ENCODE data around the gene PYHIN1. TPM values are rescaled to one million over a fixed set of nuclear protein-coding genes. Genes with fewer than 3 reads are reported as not detected.
A peak's percentile ranks its signal among the peaks of the same experiment; 100 is the strongest.

PYHIN1 gene
- total and polyA plus RNA-seq, 4 donors, result 0.43 to 2.4 (median 0.94) TPM

DNA sequence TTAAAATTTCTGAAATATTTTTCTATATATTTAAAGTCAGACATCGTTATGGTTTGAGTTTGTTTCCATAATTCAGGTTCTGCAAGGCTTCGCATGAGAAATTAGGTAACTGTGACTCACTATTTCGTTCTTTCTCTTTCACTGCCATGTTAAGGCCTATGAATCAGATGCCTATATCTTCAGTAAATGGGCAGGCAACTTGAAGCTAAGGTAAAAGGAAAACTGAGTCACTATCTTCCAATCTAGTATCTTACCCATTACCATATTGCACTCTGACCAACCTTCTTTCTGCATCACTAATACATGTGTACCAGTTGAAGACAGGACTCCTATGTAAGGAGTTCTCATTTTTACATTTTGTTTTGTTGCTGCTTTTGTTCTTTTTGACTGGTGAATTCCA is 37.8 kb downstream of the PYHIN1 start:
- Histone ChIP-seq H3K4me3 (no peak overlapping the region), H3K36me3 (ENCODE audit: control insufficient read depth in 4 of 4, insufficient read depth in 4 of 4, low read length in 4 of 4) (no peaks in the 10 kb centered on the region), H3K27ac (ENCODE audit: low read depth in 1 of 2, low read length in 1 of 2) (no peak overlapping the region), H3K4me1 (ENCODE audit: control insufficient read depth in 5 of 5, insufficient read depth in 5 of 5, low read length in 5 of 5) (no peaks in the 10 kb centered on the region), H3K9ac (ENCODE audit: insufficient read depth in 1 of 2, low read length in 2 of 2) (no peak overlapping the region), H3K9me3 (ENCODE audit: control insufficient read depth in 4 of 4, insufficient read depth in 3 of 4, low read length in 3 of 4) (no peaks in the 10 kb centered on the region), H3K27me3 (ENCODE audit: control insufficient read depth in 3 of 3, insufficient read depth in 3 of 3, low read length in 2 of 3) (no peaks in the 10 kb centered on the region)
- DNase-seq (no peak), ATAC-seq (ENCODE audit: insufficient read depth, low FRiP score) (no peak)
- 79 to 92% methylated on average over 3 of the region's 3 CpGs for WGBS, 2 donors
- TF ChIP-seq, protein P1, sequence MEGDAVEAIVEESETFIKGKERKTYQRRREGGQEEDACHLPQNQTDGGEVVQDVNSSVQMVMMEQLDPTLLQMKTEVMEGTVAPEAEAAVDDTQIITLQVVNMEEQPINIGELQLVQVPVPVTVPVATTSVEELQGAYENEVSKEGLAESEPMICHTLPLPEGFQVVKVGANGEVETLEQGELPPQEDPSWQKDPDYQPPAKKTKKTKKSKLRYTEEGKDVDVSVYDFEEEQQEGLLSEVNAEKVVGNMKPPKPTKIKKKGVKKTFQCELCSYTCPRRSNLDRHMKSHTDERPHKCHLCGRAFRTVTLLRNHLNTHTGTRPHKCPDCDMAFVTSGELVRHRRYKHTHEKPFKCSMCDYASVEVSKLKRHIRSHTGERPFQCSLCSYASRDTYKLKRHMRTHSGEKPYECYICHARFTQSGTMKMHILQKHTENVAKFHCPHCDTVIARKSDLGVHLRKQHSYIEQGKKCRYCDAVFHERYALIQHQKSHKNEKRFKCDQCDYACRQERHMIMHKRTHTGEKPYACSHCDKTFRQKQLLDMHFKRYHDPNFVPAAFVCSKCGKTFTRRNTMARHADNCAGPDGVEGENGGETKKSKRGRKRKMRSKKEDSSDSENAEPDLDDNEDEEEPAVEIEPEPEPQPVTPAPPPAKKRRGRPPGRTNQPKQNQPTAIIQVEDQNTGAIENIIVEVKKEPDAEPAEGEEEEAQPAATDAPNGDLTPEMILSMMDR (IDR thresholded peaks at IDR 0.05; ENCODE audit: control extremely low read depth, extremely low read depth), result no peak

DNA sequence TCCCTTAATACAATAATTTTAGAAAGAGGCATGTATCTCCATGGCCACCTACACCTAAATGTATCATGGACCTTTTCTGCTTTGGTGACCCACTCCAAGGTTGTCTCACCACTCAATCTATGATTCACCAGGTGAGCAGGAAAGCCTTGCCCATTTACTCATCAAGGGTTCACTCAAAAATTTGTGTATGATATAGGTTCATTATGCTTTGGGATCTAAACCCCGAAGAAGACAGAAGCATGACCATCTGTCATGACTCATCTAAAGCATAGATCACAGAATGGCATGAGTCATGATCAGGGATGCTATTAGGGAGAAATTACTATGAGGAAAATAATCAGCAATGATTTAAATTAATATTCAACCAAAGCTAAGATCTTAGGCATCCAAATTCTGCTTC is 38.5 kb downstream of the PYHIN1 start:
- TF ChIP-seq, protein P1 (IDR thresholded peaks at IDR 0.05; ENCODE audit: control extremely low read depth, extremely low read depth), result no peak
- Histone ChIP-seq H3K27me3 (ENCODE audit: control insufficient read depth in 3 of 3, insufficient read depth in 3 of 3, low read length in 2 of 3) (no peaks in the 10 kb centered on the region), H3K9ac (ENCODE audit: insufficient read depth in 1 of 2, low read length in 2 of 2) (no peak overlapping the region), H3K4me1 (ENCODE audit: control insufficient read depth in 5 of 5, insufficient read depth in 5 of 5, low read length in 5 of 5) (no peaks in the 10 kb centered on the region), H3K36me3 (ENCODE audit: control insufficient read depth in 4 of 4, insufficient read depth in 4 of 4, low read length in 4 of 4) (no peaks in the 10 kb centered on the region), H3K27ac (ENCODE audit: low read depth in 1 of 2, low read length in 1 of 2) (no peak overlapping the region), H3K9me3 (ENCODE audit: control insufficient read depth in 4 of 4, insufficient read depth in 3 of 4, low read length in 3 of 4) (no peaks in the 10 kb centered on the region), H3K4me3 (no peak overlapping the region)
- no peak for DNase-seq
- 86 to 92% methylated on average over 1 of the region's 1 CpG for WGBS, 2 donors
- no peak for ATAC-seq (ENCODE audit: insufficient read depth, low FRiP score)

DNA sequence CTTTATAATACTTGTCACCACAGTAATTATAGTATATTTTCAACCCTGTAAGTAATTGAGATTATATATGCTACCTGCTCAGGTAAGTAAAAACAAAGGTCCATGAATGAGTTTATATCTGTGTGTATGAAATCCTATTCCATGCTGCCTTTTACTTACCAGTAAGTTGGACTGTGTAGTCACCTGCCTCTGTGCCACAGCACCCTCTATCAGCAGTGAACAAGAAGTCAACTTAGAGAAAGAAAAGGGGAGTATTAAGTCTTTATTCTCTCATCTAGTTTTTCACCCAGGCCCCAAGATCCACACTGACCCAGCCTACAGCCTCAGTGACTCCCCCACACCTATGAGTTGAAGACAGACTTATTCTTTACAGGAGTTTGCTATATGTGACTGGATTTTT is 41.5 kb downstream of the PYHIN1 start:
- ATAC-seq (ENCODE audit: insufficient read depth, low FRiP score) (no peak), DNase-seq (peak in 1 of 3 donors; percentile 1)
- Histone ChIP-seq H3K9me3 (ENCODE audit: control insufficient read depth in 4 of 4, insufficient read depth in 3 of 4, low read length in 3 of 4) (no peaks in the 10 kb centered on the region), H3K27me3 (ENCODE audit: control insufficient read depth in 3 of 3, insufficient read depth in 3 of 3, low read length in 2 of 3) (no peaks in the 10 kb centered on the region), H3K27ac (ENCODE audit: low read depth in 1 of 2, low read length in 1 of 2) (no peak overlapping the region), H3K9ac (ENCODE audit: insufficient read depth in 1 of 2, low read length in 2 of 2) (no peak overlapping the region), H3K4me1 (ENCODE audit: control insufficient read depth in 5 of 5, insufficient read depth in 5 of 5, low read length in 5 of 5) (no peaks in the 10 kb centered on the region), H3K4me3 (no peak overlapping the region), H3K36me3 (ENCODE audit: control insufficient read depth in 4 of 4, insufficient read depth in 4 of 4, low read length in 4 of 4) (no peaks in the 10 kb centered on the region)
- TF ChIP-seq, protein P1 (IDR thresholded peaks at IDR 0.05; ENCODE audit: control extremely low read depth, extremely low read depth), result no peak

DNA sequence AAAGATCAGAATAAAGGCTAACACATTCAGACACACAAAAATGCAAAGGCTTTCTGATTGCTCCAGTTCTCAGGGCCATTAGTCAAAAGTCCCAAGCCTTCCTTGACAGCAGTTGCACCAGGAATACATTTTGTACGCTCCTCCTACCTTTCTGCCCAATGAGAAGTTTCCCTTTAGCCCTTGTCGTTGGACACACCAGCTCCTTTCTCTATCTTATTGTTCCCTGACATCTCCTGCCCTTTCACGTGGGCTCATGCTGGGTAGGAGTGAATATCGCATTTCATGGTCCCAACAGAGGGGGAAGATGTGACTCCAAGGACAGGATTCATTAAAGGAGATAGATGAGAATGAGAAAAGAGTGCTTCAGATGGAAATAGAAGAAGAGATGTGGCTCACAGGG is 44.9 kb downstream of the PYHIN1 start:
- TF ChIP-seq, protein P1 (IDR thresholded peaks at IDR 0.05; ENCODE audit: control extremely low read depth, extremely low read depth), result no peak
- no peak overlapping the region for H3K9ac ChIP-seq (ENCODE audit: insufficient read depth in 1 of 2, low read length in 2 of 2)
- WGBS, 2 donors, result 47 to 59% methylated on average over 4 of the region's 4 CpGs
- no peak overlapping the region for H3K4me3 ChIP-seq
- no peaks in the 10 kb centered on the region for H3K9me3 ChIP-seq (ENCODE audit: control insufficient read depth in 4 of 4, insufficient read depth in 3 of 4, low read length in 3 of 4)
- no peaks in the 10 kb centered on the region for H3K36me3 ChIP-seq (ENCODE audit: control insufficient read depth in 4 of 4, insufficient read depth in 4 of 4, low read length in 4 of 4)
- ATAC-seq (ENCODE audit: insufficient read depth, low FRiP score), result no peak
- DNase-seq, result no peak
- no peaks in the 10 kb centered on the region for H3K27me3 ChIP-seq (ENCODE audit: control insufficient read depth in 3 of 3, insufficient read depth in 3 of 3, low read length in 2 of 3)
- H3K27ac ChIP-seq (ENCODE audit: low read depth in 1 of 2, low read length in 1 of 2), result no peak overlapping the region
- no peaks in the 10 kb centered on the region for H3K4me1 ChIP-seq (ENCODE audit: control insufficient read depth in 5 of 5, insufficient read depth in 5 of 5, low read length in 5 of 5)

Data from lung (tissue), 12 donors.